ENCODE data around the gene PEX7.

GRCh38 chr6:136926383-136926782 lies 104.0 kb downstream of the PEX7 start:
- TF ChIP-seq CTCF (IDR thresholded peaks at IDR 0.05 in 2 of 3, conservative IDR thresholded peaks at IDR 0.05 in 1 of 3; ENCODE audit: borderline replicate concordance in 1 of 3, insufficient read depth in 1 of 3, low read depth in 2 of 3, low read length in 2 of 3) (no peak), YY1 (IDR thresholded peaks at IDR 0.05; ENCODE audit: extremely low read depth, insufficient replicate concordance, low read depth, low read length) (no peak), FOSL1 (IDR thresholded peaks at IDR 0.05; ENCODE audit: low read depth) (no peak), RAD21 (IDR thresholded peaks at IDR 0.05; ENCODE audit: low read depth) (no peak), REST (IDR thresholded peaks at IDR 0.05; ENCODE audit: low read depth) (no peak), SIN3A (IDR thresholded peaks at IDR 0.05; ENCODE audit: low read depth) (no peak), SP1 (IDR thresholded peaks at IDR 0.05; ENCODE audit: low read depth) (no peak), CBX3 (IDR thresholded peaks at IDR 0.05; ENCODE audit: low read depth) (no peak), POLR2A (IDR thresholded peaks at IDR 0.05; ENCODE audit: borderline replicate concordance, extremely low read depth, insufficient read depth, insufficient read length) (no peak), EGR1 (IDR thresholded peaks at IDR 0.05; ENCODE audit: low read depth) (no peak), EZH2 (IDR thresholded peaks at IDR 0.05) (no peak), POLR2AphosphoS5 (IDR thresholded peaks at IDR 0.05; ENCODE audit: low read depth, low read length) (no peak), CEBPB (IDR thresholded peaks at IDR 0.05; ENCODE audit: low read depth) (no peak), ZBTB33 (IDR thresholded peaks at IDR 0.05; ENCODE audit: extremely low read depth, insufficient replicate concordance, low read length) (no peak)

Measured in HCT116 (cell line).